Breast epithelium (tissue), 4 donors: ENCODE measurements around the gene KMT2E. TPM values are rescaled to one million over a fixed set of nuclear protein-coding genes. Genes with fewer than 3 reads are reported as not detected.
A peak's percentile ranks its signal among the peaks of the same experiment; 100 is the strongest.

Source experiments
- DNase-seq, 2 donors: peaks; one replicate each; pipeline ENCODE4 v3.0.0-alpha.2; 2019; ENCODE audit warnings: low spot score in 2 of 2
- H3K27ac ChIP-seq, 2 donors: fragments of 200-600 bp; sonication (generic) in 1 of 2; one replicate each; pipeline ENCODE4 v1.5.1; 2016 to 2019; ENCODE audit warnings: mild to moderate bottlenecking in 1 of 2
- H3K27me3 ChIP-seq, 2 donors: fragments of 200-600 bp; sonication (generic) in 1 of 2; one replicate each; pipeline versions ENCODE4 v1.5.1 to v1.6.0; 2017 to 2019; ENCODE audit warnings: control low read depth in 1 of 2, mild to moderate bottlenecking in 1 of 2
- H3K36me3 ChIP-seq: fragments of 200-600 bp; one replicate; pipeline ENCODE4 v1.5.1; 2019
- H3K4me1 ChIP-seq, 2 donors: fragments of 200-600 bp; sonication (generic); one replicate each; pipeline ENCODE4 v1.5.1; 2016 to 2019; ENCODE audit warnings: control low read depth in 1 of 2
- H3K4me3 ChIP-seq, 3 donors: fragments of 200-600 bp; sonication (generic); 1 replicate in 2 of 3; 2 replicates in 1 of 3; pipeline ENCODE4 v1.5.1; 2016 to 2019; ENCODE audit warnings: mild to moderate bottlenecking in 3 of 3, moderate library complexity in 2 of 3
- H3K9me3 ChIP-seq, 2 donors: fragments of 200-600 bp; sonication (generic) in 1 of 2; one replicate each; pipeline ENCODE4 v1.5.1; 2016 to 2019; ENCODE audit warnings: control low read depth in 1 of 2
- POLR2A ChIP-seq: fragments of 450-650 bp; IDR thresholded peaks from one replicate; pipeline ENCODE4 v1.6.1; 2016; ENCODE audit warnings: antibody characterized with exemption, mild to moderate bottlenecking, moderate library complexity
- POLR2AphosphoS5 ChIP-seq, 3 donors: sonication (generic); formaldehyde crosslinking; IDR thresholded peaks; one replicate each; pipeline ENCODE4 v1.6.1; 2017; ENCODE audit warnings: antibody characterized with exemption in 3 of 3
- intact Hi-C: fragments of 100-400 bp; cut with DNase I; formaldehyde crosslinking; loops from one replicate; pipeline ENCODE4 v1.15.1; 2023; ENCODE audit warnings: low total_unique reads
- total RNA-seq, 3 donors: library from RNA; depleted of rRNA; stranded (reverse); fragments of >200 nt; gene quantifications; one replicate each; pipeline ENCODE4 v1.1.0, GENCODE V29; 2016
- TF ChIP-seq, protein P1 (sequence below), 3 donors: fragments of 450-650 bp; IDR thresholded peaks; one replicate each; pipeline ENCODE4 v1.5.1; 2016 to 2017; ENCODE audit warnings: antibody characterized with exemption in 3 of 3, mild to moderate bottlenecking in 3 of 3, moderate library complexity in 3 of 3

Gene KMT2E
- total RNA-seq, 3 donors from 2014 or later, result 88.2 to 184 (median 168) TPM

DNA sequence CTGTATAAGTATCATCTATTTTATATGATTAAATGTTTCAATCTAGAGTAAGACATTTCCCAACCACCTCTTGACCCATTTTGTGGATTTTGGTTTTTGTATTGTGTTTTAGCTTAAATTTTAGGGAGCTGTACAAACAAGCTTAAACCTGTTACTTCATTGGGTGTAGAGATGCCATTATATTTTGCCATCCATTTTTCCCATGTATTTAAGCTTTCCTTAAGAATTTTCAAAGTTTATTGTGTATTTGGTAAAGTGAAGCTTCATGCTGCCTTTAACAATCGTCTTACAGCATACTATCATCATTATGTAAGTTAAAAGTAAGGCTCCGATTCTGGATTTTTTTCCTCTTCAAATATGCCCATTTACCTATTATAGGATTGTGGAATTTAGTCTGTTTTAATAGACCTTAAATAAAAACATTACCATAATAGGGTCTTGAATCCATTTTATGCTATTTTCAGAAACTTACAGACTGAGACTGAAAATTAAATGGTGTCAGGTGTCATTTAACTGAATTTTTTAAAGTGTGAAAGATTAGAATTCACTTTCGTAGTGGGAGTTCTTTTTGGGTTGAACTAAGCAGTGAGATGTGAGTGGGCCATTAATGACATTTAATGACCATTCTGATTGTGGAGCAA lies 2.2 kb downstream of the KMT2E start:
- no peaks in the 10 kb centered on the region for H3K9me3 ChIP-seq
- TF ChIP-seq POLR2AphosphoS5 (IDR thresholded peaks at IDR 0.05) (no peak), POLR2A (no peak)
- TF ChIP-seq, protein P1, sequence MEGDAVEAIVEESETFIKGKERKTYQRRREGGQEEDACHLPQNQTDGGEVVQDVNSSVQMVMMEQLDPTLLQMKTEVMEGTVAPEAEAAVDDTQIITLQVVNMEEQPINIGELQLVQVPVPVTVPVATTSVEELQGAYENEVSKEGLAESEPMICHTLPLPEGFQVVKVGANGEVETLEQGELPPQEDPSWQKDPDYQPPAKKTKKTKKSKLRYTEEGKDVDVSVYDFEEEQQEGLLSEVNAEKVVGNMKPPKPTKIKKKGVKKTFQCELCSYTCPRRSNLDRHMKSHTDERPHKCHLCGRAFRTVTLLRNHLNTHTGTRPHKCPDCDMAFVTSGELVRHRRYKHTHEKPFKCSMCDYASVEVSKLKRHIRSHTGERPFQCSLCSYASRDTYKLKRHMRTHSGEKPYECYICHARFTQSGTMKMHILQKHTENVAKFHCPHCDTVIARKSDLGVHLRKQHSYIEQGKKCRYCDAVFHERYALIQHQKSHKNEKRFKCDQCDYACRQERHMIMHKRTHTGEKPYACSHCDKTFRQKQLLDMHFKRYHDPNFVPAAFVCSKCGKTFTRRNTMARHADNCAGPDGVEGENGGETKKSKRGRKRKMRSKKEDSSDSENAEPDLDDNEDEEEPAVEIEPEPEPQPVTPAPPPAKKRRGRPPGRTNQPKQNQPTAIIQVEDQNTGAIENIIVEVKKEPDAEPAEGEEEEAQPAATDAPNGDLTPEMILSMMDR (IDR thresholded peaks at IDR 0.05), result no peak
- peaks cover 0 to 6% of the 10 kb centered on the region in 2 donors for H3K4me1 ChIP-seq
- H3K27me3 ChIP-seq, result no peaks in the 10 kb centered on the region
- peak overlapping the region; percentile 92 to 98 (median 96) for H3K4me3 ChIP-seq
- H3K36me3 ChIP-seq, result no peaks in the 10 kb centered on the region
- peak overlapping the region; percentile 100 for H3K27ac ChIP-seq
- no peak for DNase-seq
- intact Hi-C loops, result no loop called here

DNA sequence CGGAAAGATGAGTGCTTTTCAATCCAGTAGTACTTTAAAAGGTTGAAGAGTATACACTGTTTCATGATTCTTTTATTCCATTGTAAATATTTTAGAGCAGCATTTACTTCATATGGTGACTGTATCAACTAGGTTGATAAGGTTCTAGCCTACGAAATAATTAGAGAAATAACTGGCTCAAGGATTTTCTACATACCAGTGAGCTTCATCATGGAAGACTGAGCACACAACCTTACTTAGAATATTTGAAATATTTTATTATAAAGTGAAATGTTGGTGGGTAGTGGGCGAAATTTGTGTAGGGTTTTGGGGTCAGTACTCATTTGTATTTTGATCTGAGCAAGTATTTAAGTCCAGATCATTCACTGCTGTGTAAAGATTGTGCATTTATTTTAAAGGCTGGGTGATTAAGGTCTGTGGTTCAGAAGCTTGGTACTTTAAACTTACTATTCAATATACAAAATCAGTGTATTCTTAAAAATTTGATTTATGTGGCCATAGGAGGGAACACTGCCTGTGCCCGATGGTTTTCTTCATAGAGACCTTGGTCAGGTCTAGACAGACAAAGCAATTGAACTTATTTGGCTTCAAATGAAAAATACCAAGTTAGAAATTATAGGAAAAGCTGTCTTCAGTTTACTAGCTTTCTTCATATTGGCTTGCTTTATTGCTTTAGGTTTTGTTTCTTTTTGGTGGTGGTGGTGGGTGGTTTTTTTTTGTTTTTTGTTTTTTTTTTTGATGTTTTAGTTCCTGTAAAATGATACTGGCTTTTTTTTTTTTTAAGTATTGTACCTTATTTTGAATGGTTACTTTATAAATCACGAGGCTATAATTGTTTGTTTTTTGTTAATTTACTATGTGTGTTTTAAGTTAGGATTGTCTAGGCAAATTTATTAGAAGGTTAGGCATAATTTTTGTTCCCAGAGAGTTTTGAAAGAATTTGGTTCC lies 3.0 kb downstream of the KMT2E start:
- H3K9me3 ChIP-seq, result no peaks in the 10 kb centered on the region
- no peaks in the 10 kb centered on the region for H3K36me3 ChIP-seq
- intact Hi-C loops, result no loop called here
- TF ChIP-seq POLR2A (no peak), POLR2AphosphoS5 (IDR thresholded peaks at IDR 0.05) (no peak)
- TF ChIP-seq, protein P1 (IDR thresholded peaks at IDR 0.05), result no peak
- H3K4me3 ChIP-seq, result peak overlapping the region; percentile 92 to 98 (median 96)
- no peak for DNase-seq
- H3K4me1 ChIP-seq, result peaks cover 0 to 6% of the 10 kb centered on the region in 2 donors
- no peaks in the 10 kb centered on the region for H3K27me3 ChIP-seq
- H3K27ac ChIP-seq, result peak overlapping the region; percentile 100

DNA sequence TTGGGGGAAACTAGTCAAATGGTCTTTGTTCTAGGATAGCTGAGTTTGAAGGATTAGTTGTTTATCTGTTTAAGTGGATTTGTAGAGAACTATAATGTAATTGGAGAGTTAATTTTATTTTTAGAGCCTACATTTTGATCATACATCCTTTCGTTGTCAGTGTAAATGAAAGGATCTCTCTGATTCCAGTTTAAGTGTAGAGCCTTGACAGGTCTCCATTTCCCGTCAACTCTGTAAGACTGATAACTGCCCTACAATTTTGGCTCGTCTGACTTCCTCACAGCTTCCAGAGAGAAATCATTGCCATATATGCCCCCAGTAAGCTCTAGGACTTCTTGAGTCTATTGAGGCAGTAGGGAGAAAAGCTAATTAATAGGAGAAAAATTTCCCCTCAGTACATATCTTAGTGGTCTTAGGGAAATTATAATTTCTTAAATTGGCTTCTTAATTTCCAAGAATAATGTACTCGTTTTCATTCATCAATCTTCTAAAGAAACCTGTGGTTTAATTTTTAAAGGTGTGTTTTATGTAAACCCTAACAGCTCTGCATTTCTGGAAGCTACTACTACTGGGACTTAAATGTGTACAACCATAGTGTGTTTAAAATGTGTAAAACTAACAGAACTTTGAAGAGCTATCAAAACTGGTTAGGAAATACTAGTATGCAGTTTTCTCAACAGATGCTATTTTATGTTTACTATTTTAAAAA lies 3.8 kb downstream of the KMT2E start:
- TF ChIP-seq, protein P1 (IDR thresholded peaks at IDR 0.05), result no peak
- no peak for TF ChIP-seq POLR2AphosphoS5 (IDR thresholded peaks at IDR 0.05)
- TF ChIP-seq POLR2A, result no peak
- no peak for DNase-seq
- Histone ChIP-seq H3K27me3 (no peaks in the 10 kb centered on the region), H3K36me3 (no peaks in the 10 kb centered on the region), H3K27ac (peak overlapping the region; percentile 70 to 100), H3K4me3 (peak overlapping the region; percentile 51 to 98 (median 92)), H3K4me1 (peaks cover 0 to 9% of the 10 kb centered on the region in 2 donors), H3K9me3 (no peaks in the 10 kb centered on the region)
- intact Hi-C loops, result loop anchor here (1.0 kb wide), 1 partner anchor 35 kb away; no protein-coding TSS in a partner anchor

DNA sequence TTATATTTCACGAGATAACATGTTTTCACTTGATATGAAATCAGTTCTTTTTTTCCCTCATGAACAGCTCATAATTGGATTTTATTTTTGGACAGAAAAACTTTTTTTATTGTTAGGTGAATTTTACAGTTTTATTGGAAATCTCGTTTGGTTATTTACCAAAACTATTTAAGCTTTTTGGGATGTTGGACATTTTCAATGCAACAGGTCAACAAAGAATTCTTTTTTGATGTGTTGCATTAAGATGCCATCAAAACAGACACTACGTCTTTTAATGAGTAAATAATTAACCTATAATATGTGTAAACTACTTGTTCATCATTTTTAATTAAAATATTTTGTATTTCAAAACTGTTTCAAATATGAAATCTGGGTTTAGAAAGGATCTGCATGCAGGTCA lies 5.3 kb downstream of the KMT2E start:
- intact Hi-C loops, result no loop called here
- Histone ChIP-seq H3K4me3 (peak overlapping the region in 1 of 3 donors; percentile 7), H3K4me1 (peaks cover 0 to 12% of the 10 kb centered on the region in 2 donors), H3K9me3 (no peaks in the 10 kb centered on the region), H3K27ac (peak overlapping the region in 1 of 2 donors; percentile 2), H3K27me3 (no peaks in the 10 kb centered on the region), H3K36me3 (no peaks in the 10 kb centered on the region)
- TF ChIP-seq POLR2A, result no peak
- TF ChIP-seq POLR2AphosphoS5 (IDR thresholded peaks at IDR 0.05), result no peak
- TF ChIP-seq, protein P1 (IDR thresholded peaks at IDR 0.05), result no peak
- DNase-seq, result no peak
